Measurements from ENCODE around the gene BRAT1.

The BRAT1 gene

GRCh38 chr7:2494191-2495130, 60.9 kb downstream of the BRAT1 start:
- DNase-seq: no peak

- DNase-seq: no peak
Observed at GRCh38 chr7:2493205-2494164, 61.8 kb downstream of the BRAT1 start.

GRCh38 chr7:2492038-2492437, 63.3 kb downstream of the BRAT1 start:
- no peak for DNase-seq

- DNase-seq: no peak
Observed at GRCh38 chr7:2490181-2490651, 65.1 kb downstream of the BRAT1 start.

- DNase-seq: no peak
Observed at GRCh38 chr7:2488681-2489080, 66.6 kb downstream of the BRAT1 start.

- no peak for DNase-seq
Observed at GRCh38 chr7:2488272-2488645, 67.1 kb downstream of the BRAT1 start.
